HEK293 (cell line): ENCODE measurements around the gene HMCN2.

Experiments used
- CTCF ChIA-PET: fragments of 350-600 bp; formaldehyde crosslinking; extraction: SDS; loops from one replicate; lab custom pipeline; 2021; ENCODE audit warnings: antibody characterized with exemption; lab: Yijun Ruan, JAX
- POLR2A ChIA-PET: fragments of 300-600 bp; formaldehyde crosslinking; extraction: SDS; loops from one replicate; lab custom pipeline; 2020; ENCODE audit warnings: antibody characterized with exemption, inconsistent platforms; lab: Yijun Ruan, JAX
- H3K27ac ChIP-seq: fragments of 200-500 bp; sonication (Bioruptor generic); 2 replicates; pipeline ENCODE4 v1.5.1; 2014; ENCODE audit warnings: low read depth, low read length, control low read depth, inconsistent platforms; ENCODE audit errors: extremely low read depth
- H3K36me3 ChIP-seq, 2 experiments: fragments of 200-500 bp in 1 of 2; sonication (Bioruptor generic) in 1 of 2; 1 replicate in 1 of 2; 2 replicates in 1 of 2; pipeline ENCODE4 v1.5.1; 2014 to 2017; ENCODE audit warnings: inconsistent platforms in 2 of 2, low read length in 2 of 2; ENCODE audit not compliant: control insufficient read depth in 2 of 2, insufficient read depth in 1 of 2
- H3K4me1 ChIP-seq: fragments of 200-500 bp; sonication (Bioruptor generic); 2 replicates; pipeline ENCODE4 v1.5.1; 2014; ENCODE audit warnings: mild to moderate bottlenecking, low read length, inconsistent platforms; ENCODE audit not compliant: control insufficient read depth, insufficient read depth
- H3K4me3 ChIP-seq: 2 replicates; pipeline ENCODE4 v1.5.1; 2011; ENCODE audit warnings: low read depth, mild to moderate bottlenecking, control low read depth, low read length, moderate library complexity
- H3K9me3 ChIP-seq: fragments of 200-500 bp; sonication (Bioruptor generic); 2 replicates; pipeline ENCODE4 v1.5.1; 2014; ENCODE audit warnings: low read depth, low read length, inconsistent platforms; ENCODE audit not compliant: control insufficient read depth, insufficient read depth
- BCL11B ChIP-seq: fragments of 450-650 bp; formaldehyde crosslinking; IDR thresholded peaks from 2 replicates; pipeline ENCODE4 v1.5.1; 2016; ENCODE audit warnings: low read depth, missing biosample characterization, missing genetic modification characterization
- KLF1 ChIP-seq: fragments of 450-650 bp; formaldehyde crosslinking; IDR thresholded peaks from 2 replicates; pipeline ENCODE4 v1.5.1; 2016; ENCODE audit warnings: missing biosample characterization, missing genetic modification characterization
- KLF10 ChIP-seq: fragments of 450-650 bp; IDR thresholded peaks from 2 replicates; pipeline ENCODE4 v1.5.1; 2018; ENCODE audit warnings: missing biosample characterization, mild to moderate bottlenecking, missing genetic modification characterization
- KLF16 ChIP-seq: fragments of 450-650 bp; formaldehyde crosslinking; IDR thresholded peaks from 2 replicates; pipeline ENCODE4 v1.5.1; 2017; ENCODE audit warnings: missing biosample characterization, missing genetic modification characterization
- PBX3 ChIP-seq: sonication (generic); formaldehyde crosslinking; IDR thresholded peaks from 2 replicates; pipeline ENCODE4 v1.8.1; 2022; ENCODE audit warnings: mild to moderate bottlenecking, moderate library complexity, missing genetic modification reagents
- PRDM2 ChIP-seq: fragments of 450-650 bp; formaldehyde crosslinking; IDR thresholded peaks from 2 replicates; pipeline ENCODE4 v1.5.1; 2016; ENCODE audit warnings: missing biosample characterization, missing genetic modification characterization, borderline replicate concordance
- SCRT2 ChIP-seq: fragments of 450-650 bp; formaldehyde crosslinking; IDR thresholded peaks from 2 replicates; pipeline ENCODE4 v1.5.1; 2016; ENCODE audit warnings: missing biosample characterization, missing genetic modification characterization
- ZEB2 ChIP-seq: fragments of 450-650 bp; formaldehyde crosslinking; IDR thresholded peaks from 2 replicates; pipeline ENCODE4 v1.5.1; 2016; ENCODE audit warnings: missing biosample characterization, missing genetic modification characterization
- ZFHX2 ChIP-seq: fragments of 450-650 bp; formaldehyde crosslinking; conservative IDR thresholded peaks from 2 replicates; pipeline ENCODE4 v1.5.1; 2016; ENCODE audit warnings: missing biosample characterization, missing genetic modification characterization
- ZFP37 ChIP-seq: fragments of 450-650 bp; formaldehyde crosslinking; IDR thresholded peaks from 2 replicates; pipeline ENCODE4 v1.5.1; 2016; ENCODE audit warnings: missing biosample characterization, missing genetic modification characterization
- ZNF133 ChIP-seq: fragments of 450-650 bp; formaldehyde crosslinking; IDR thresholded peaks from 2 replicates; pipeline ENCODE4 v1.5.1; 2016; ENCODE audit warnings: missing biosample characterization, missing genetic modification characterization
- ZNF169 ChIP-seq: fragments of 450-650 bp; formaldehyde crosslinking; IDR thresholded peaks from 2 replicates; pipeline ENCODE4 v1.5.1; 2016; ENCODE audit warnings: missing biosample characterization, missing genetic modification characterization
- ZNF239 ChIP-seq: fragments of 450-650 bp; formaldehyde crosslinking; IDR thresholded peaks from 2 replicates; pipeline ENCODE4 v1.5.1; 2016; ENCODE audit warnings: missing biosample characterization, missing genetic modification characterization
- ZNF366 ChIP-seq: fragments of 450-650 bp; formaldehyde crosslinking; conservative IDR thresholded peaks from 2 replicates; pipeline ENCODE4 v1.5.1; 2016; ENCODE audit warnings: missing biosample characterization, missing genetic modification characterization
- ZNF530 ChIP-seq: fragments of 450-650 bp; formaldehyde crosslinking; IDR thresholded peaks from 2 replicates; pipeline ENCODE4 v1.5.1; 2016; ENCODE audit warnings: low read depth, missing biosample characterization, missing genetic modification characterization
- ZNF704 ChIP-seq: fragments of 450-650 bp; formaldehyde crosslinking; IDR thresholded peaks from 2 replicates; pipeline ENCODE4 v1.5.1; 2016; ENCODE audit warnings: missing biosample characterization, missing genetic modification characterization
- ZNF791 ChIP-seq: fragments of 450-650 bp; formaldehyde crosslinking; IDR thresholded peaks from 2 replicates; pipeline ENCODE4 v1.5.1; 2016; ENCODE audit warnings: missing biosample characterization, missing genetic modification characterization

Gene HMCN2

GRCh38 chr9:130311408-130312140 is 46.0 kb downstream of the HMCN2 start:
- no peaks in the 10 kb centered on the region for H3K4me1 ChIP-seq
- no peak overlapping the region for H3K4me3 ChIP-seq
- no peak overlapping the region for H3K27ac ChIP-seq
- CTCF ChIA-PET = interaction anchor here (0.5 to 2.0 kb wide), 4 partner anchors 29 to 204 kb away, joined by 3 to 5 read pairs (median 4); no protein-coding TSS in a partner anchor
- POLR2A ChIA-PET = no interaction called here
- H3K9me3 ChIP-seq = no peaks in the 10 kb centered on the region
- H3K36me3 ChIP-seq = no peaks in the 10 kb centered on the region
- TF ChIP-seq ZNF530 (tag by site-specific recombination) (no peak), KLF16 (tag by site-specific recombination) (no peak), ZNF239 (no peak), BCL11B (tag by site-specific recombination) (no peak), SCRT2 (no peak), ZNF704 (no peak), ZNF169 (tag by site-specific recombination) (no peak), PRDM2 (tag by site-specific recombination) (no peak), ZNF791 (tag by site-specific recombination) (no peak), KLF10 (tag by site-specific recombination) (no peak), ZFHX2 (no peak), PBX3 (no peak), ZNF366 (tag by site-specific recombination) (no peak), ZEB2 (tag by site-specific recombination) (no peak), ZNF133 (tag by site-specific recombination) (no peak), KLF1 (tag by site-specific recombination) (no peak), ZFP37 (tag by site-specific recombination) (no peak)
